Measurements from ENCODE around the gene MON1A.

- TF ChIP-seq CTCF (IDR thresholded peaks at IDR 0.05; ENCODE audit: insufficient read depth, low read length, poor library complexity, severe bottlenecking), result no peak
- TF ChIP-seq EZH2phosphoT487 (conservative IDR thresholded peaks at IDR 0.05; ENCODE audit: low read length), result no peak
Observed at GRCh38 chr3:49976942-49977341, 47.3 kb upstream of the MON1A start.

All from SU-DHL-6 (cell line).